T follicular helper cell (primary cell): ENCODE results near the gene BCL2L2.
"Not testable (repeated sequence)": the region's sequence is repeated elsewhere in the genome, so short reads cannot be mapped to it uniquely, and the experiment has no call there.

Experiments used
- DNase-seq: peaks from one replicate; pipeline ENCODE4 v3.0.0-alpha.2; 2020; ENCODE audit warnings: low read depth
- total RNA-seq, 2 experiments: gene quantifications; one replicate each; lab custom pipeline; 2026; lab: John Stamatoyannopoulos, UW

BCL2L2 gene, protein sequence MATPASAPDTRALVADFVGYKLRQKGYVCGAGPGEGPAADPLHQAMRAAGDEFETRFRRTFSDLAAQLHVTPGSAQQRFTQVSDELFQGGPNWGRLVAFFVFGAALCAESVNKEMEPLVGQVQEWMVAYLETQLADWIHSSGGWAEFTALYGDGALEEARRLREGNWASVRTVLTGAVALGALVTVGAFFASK
- total RNA-seq: 0.35 to 1.1 reads per million in 2 experiments

DNA sequence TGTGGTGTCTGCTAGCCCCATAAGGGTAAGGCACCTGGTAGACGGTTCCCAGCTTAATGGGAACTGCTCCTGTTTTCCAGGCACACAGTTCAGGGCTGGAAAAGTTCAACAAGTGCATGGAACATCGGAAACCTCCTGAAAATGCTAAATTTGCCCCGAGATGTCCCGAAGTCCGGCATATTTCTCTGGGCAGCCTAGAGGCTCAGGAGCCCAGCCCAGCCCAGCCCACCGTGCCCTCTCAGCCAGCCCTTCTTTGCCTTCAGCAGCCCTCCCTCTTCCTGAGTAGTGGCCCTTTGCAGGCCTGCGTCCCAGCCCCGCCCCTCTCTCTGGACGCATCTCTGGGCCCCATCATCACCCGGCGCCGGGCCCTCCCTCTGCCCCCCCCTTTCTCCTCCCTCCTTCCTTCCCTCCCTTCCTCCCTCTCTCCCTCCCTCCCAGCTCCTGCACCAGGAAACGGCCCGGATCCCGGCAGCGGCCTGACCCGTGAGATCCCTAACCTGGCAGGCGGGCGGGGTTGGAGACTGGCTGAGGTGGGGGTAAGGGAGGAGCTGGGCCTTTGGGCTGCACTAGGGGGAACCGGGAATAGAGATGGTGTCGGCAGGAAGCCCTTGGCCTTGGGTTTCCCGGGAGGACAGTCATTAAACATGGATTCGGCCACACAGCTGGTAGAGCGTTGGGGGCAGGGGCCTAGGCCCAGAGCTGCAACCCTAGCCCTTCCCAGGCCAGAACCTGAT lies at the start of gene BCL2L2:
BCL2L2 (plus strand) TSS at position 422 of the 734 bp plus-strand sequence. CDS start 935 bp downstream, outside the sequence.
- DNase-seq: no peak

DNA sequence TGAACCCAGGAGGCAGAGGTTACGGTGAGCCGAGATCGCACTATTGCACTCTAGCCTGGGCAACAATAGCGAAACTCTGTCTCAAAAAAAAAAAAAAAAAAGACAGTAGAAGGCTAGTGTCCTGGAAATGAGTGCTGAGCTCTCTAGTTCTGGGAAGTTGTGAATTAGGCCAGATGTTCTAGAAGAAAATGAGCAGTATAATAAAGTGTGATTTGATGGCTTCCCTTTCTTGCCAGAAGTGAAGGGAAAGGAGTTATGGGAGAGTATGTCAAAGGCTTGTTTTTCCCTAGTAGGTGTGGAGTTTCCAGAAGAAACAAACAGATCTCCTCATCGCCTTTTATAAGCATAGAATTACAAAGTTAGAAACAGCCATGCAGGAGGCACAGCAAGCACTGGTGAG lies 48.4 kb upstream of the BCL2L2 start:
- DNase-seq: no peak

DNA sequence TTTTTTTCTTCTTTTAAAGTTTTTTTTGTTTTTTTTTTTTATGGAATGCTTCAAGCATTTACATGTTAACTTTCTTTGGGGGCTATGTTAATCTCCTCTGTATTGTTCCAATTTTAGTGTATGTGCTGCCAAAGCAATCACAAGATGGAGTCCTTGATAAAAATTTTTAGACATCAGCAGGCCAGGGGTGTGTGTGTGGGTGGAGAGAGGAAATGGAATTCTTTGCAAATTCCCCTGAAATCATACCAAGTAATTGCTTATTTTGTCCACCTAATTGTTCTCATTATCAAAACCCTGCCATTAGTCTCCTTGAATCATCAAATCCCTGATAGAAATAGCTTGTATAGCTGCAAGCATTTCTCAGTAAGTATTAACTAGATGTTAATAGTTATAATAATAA lies 47.2 kb upstream of the BCL2L2 start:
- no peak for DNase-seq

DNA sequence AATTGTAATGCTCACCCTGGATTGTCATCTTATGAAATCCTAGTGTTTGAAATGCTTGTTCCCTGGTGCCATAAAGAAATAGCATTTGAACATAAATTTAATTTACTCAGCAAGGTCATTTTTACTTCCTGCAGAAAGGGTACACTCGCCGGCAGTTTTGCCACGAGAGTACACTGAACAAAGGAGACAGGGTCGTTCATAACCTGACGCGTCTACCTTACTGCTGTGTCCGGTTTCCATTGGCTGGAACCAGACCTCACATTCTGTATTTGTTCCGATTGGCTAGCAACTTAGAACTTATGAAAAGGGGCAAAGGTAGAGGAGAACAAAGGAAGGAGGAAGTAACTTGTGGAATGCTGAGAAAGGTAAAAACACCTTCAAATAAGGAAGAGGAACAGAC lies 45.8 kb upstream of the BCL2L2 start:
- not testable (repeated sequence) for DNase-seq

DNA sequence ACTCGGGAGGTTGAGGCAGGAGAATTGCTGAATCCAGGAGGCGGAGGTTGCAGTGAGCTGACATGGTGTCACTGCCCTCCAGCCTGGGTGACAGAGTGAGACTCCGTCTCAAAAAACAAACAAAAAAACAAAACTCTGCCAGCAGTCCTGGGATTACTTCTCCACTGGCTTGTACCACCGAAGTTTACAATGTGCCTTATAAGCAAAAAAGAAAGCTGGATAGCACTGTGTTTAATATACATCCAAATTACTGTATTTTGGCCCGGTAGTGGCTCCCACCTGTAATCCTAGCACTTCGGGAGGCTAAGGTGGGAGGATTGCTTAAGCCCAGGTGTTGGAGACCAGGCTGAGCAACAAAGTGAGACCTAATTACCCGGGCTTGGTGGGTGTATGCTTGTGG lies 37.4 kb upstream of the BCL2L2 start:
- no peak for DNase-seq

DNA sequence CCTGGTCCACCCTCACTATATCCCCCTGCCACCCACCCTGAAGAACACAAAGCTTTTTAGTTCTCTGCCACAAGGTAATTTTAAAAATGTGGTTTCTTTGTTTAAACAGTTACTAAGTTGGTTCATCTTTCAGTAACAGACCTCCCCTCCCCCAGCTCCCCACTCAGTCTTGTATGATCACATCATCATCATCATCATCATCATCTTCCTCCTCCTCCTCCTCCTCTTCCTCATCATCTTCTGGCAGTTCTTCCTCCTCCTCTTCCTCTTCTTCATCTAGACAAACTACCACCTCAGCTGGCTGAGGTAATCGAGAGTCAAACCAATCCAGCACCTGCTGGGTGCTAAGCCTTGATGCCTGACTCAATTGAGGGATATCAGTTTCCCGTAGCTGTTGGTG lies 31.2 kb upstream of the BCL2L2 start:
- no peak for DNase-seq

DNA sequence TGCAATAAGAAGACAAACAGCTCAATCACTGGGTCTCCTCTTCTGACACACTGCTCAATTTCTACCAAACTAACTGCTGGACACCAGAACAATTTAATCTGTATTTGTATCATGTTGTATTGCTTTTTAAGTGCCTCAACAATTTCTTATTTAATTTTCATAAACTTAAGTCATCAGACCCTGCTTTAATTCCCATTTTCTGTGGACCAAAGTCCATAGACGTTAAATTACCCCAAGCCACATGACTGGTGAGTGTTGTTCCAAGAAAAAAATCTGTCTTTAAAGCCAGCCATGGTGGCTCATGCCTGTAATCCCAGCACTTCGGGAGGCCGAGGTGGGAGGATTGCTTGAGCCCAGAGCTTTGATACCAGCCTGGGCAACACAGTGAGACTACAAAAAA lies 29.4 kb upstream of the BCL2L2 start:
- DNase-seq: no peak

DNA sequence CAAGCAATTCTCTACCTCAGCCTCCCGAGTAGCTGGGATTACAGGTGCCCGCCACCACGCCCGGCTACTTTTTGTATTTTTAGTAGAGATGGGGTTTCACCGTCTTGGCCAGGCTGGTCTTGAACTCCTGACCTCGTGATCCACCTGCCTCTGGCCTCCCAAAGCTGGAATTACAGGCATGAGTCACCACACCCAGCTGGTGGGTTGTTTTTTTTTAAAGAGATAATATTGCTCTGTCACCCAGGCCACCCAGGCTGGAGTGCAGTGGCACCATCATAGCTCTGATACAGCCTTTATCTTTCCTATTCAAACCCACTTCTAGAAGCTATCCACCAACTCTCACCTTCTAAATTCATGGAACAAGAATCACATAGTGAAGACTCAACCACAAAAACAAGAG lies 28.7 kb upstream of the BCL2L2 start:
- not testable (repeated sequence) for DNase-seq

DNA sequence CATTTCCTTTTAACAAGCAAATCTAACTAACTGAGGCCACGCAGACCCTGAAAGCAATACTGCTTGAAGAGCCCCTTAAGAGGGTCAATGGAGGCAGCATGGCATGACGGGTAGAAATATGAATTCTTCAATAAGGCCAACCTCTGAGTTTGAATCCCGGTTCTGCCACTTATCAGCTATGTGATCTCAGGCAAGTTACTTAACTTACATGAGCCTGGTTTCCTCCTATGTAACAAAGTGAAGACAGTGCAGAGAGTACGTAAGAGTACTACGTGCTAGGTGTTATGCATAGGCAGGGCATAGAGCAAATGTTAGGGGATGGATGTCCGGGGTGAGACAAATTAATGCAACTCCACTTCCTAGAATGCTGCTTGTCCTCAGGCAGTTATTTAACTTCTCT lies 25.4 kb upstream of the BCL2L2 start:
- DNase-seq: no peak

DNA sequence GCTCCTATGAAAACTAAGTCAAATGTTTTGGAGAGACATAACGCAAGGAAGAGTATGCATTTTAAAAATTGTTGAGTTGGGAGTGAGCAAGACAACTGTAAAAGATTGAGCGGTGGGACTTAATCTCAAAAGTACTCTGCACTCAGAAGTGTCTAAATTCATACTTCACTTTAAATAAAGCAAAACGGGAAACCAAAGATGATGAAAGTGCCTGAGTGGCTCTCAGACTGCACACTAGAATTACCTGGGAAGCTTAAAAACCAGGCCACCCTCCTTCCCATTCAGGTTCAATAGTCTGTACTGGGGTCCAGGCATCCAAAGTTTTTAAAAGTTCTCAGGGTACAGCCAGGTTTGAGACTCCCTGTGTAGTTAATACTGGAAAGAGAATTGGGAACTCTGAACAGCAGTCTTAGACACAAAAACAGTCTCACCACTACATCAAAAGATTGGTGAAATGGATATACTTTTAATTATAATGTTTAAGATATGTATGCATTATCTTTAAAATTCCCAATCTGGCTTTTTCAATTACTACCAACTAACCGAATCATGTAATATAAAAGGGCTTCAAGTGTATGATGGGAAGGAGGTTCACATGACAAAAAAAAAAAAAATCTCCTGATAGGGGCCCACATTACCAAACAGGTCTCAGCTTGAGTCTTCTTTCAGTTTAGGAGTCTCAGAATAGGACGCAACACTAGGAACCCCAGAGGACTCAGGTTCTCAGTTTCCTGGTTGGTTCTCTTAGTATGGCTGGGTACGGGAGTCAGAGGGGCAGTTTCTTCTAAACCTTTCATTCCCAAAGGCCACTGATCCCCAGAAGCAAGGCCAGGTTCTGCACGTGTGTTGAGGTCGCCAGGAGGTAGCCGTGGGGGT lies 21.7 kb upstream of the BCL2L2 start:
- DNase-seq: no peak

DNA sequence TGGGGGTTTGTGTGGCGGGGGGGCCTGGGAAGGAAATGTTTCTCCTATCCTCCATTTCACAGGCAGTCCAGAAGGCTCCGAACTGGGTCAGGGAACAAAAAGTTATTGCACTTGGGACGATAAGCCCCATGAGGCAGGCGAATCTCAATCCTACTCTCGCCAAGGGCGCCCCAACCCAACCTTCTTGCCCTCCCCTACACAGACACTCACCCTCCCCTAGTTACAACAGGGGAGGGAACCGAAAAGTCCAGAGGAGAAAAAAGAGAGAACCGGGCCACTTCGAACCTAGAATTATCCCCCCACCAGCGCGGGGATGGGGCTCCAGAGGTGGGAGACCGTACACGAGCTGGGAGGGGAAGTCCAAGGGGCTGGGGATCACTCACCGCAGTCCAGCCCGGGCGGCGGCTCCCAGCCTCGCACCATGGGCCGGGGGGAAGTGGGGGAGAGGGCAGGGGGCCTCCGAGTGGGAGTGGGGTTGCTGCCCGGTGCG lies 21.1 kb upstream of the BCL2L2 start:
- DNase-seq: no peak

DNA sequence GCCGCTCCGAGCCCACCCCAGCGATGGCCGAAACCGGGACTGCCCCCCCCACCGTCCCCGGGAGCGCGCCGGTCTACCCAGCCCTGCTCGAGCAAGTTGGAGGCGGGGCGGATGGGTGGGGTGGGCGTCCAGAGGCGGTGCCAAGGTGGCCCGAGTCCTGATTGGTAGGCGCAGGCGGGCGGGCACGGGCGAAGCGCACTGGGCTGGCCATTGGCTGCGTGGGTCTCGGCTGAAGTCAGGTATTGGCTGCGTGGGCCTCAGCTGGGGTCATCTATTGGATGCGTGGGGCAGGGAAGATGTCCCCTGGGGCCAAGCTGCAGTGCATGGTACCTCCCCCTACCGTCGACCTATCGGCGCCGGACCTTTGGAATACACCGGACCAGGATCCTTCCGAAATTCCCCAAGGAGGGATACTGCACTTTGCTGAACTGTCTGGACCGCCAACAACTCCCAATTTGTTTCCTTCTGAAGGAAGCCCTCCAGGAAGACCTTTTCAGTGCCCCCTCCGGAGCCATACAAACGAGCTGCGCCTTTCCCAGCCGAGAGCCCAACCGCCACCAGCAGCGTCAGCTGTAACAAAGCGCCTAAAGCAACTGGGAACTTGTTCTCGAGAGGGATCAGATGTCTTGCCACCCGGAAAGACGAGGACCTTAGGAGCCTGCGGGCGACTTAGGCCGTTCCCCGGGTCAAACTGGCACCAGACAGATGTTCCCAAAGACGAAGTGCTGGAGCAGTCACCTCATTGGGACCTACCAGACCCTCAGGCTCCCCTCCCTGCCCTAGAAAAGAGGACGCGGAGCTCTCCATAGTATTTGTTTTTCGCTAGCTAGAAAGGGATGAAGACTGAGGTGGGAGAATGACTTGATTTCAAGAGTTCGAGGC lies 20.4 kb upstream of the BCL2L2 start, which contains the start of gene HOMEZ:
HOMEZ (minus strand) TSS at position 113 of the 882 bp plus-strand sequence. CDS start 180 bp downstream, outside the sequence.
- peak; percentile 94 for DNase-seq

DNA sequence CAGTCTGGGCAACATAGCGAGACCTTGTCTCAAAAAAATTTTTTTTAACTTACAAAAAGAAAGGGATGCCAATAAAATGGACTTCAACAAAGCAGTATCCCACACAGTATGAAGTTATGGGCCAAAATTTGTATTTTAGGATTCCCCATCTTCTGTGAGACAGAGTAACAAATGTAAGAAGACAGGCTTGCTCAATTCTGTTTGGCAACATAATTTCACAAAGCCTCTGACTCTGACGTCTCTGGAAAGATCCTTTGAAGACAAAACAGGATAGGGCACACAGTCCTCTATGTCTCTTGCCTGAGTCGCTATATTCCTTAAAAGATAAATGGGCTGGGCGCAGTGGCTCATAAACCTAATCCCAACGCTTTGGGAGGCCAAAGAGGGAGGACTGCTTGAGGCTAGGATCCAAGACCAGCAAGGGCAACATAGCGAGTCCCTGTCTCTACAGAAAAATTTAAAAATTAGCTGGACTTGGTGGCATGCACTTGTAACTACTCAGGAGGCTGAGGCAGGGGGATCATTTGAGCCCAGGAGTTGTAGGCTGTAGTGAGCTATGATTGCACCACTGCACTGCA lies 19.6 kb upstream of the BCL2L2 start:
- no peak for DNase-seq

DNA sequence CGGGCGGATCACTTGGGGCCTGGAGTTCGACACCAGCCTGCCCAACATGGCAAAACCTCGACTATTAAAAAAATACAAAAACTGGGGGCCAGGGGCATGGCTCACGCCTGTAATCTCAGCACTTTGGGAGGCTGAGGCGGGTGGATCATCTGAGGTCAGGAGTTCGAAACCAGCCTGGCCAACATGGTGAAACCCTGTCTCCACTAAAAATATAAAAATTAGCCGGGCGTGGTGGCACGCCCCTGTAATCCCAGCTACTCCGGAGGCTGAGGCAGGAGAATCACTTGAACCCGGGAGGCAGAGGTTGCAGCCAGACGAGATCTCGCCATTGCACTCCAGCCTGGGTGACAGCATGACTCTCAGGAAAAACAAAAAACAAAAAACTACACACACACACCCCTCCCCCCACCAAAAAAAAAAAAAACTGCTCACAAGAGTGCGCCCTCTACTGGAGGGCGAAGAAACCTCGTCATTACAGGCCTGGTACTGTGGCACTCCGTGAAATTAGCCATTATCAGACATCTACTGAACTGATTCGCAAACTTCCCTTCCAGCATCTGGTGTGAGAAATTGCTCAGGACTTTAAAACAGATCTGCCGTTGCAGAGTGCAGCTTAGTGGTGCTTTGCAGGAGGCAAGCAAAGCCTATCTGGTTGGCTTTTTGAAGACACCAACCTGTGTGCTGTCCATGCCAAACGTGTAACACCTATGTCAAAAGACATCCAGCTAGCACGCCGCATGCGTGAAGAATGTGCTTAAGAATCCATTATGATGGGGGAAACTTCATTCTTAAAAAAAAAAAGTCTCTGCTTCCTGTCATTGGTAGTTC lies 11.7 kb upstream of the BCL2L2 start:
- peak; percentile 41 for DNase-seq

DNA sequence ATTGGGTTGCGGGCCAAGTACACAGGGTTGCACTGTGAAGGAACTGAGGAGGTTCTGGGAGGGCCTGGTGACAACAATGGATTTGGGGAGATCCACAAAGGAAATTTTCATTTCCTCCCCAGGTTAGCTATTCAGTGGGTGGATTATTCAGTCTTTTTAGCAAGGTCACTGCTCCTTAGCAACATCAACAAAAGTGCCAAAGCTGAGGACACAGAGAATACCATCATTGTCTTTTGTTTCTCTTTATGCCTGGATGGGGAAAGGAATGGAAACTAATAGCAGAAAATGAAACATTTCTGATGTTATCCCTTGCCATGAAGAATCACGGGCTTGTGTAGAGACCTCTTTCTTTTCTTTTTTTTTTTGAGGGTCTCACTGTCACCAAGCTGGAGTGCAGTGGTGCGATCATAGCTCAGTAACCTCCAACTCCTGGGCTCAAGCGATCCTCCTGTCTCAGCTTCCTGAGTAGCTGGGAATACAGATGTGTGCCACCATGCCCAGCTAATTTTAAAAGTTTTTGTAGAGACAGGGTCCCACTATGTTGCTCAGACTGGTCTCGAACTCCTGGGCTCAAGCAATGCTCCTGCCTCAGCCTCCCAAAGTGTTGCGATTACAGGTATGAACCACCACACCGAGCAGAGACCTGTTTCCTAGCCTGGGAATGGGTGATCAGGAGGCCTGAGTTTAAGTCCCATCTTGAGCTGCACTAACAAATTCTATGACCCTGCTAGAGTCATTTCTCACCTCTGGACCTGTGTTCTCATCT lies 10.4 kb upstream of the BCL2L2 start:
- DNase-seq: no peak

DNA sequence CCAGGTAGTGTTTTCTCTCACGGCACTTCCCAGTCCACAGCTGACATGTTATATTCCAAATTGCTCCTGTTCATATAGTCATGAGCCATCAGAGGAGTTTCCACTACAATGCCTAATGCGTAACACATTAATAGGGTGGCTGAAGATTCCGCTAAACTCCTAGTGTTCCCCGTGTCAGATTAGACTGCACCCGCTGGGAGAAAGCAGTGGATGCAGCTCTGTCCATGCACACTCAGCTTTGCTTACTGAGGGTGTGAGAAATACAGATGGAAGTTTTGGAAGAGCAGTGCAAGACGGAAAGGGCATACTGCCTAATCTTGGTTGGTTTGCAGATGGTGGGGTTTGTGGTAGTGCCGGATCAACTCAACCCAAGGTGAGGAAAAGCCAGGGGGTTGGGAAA lies 9.5 kb upstream of the BCL2L2 start:
- no peak for DNase-seq

DNA sequence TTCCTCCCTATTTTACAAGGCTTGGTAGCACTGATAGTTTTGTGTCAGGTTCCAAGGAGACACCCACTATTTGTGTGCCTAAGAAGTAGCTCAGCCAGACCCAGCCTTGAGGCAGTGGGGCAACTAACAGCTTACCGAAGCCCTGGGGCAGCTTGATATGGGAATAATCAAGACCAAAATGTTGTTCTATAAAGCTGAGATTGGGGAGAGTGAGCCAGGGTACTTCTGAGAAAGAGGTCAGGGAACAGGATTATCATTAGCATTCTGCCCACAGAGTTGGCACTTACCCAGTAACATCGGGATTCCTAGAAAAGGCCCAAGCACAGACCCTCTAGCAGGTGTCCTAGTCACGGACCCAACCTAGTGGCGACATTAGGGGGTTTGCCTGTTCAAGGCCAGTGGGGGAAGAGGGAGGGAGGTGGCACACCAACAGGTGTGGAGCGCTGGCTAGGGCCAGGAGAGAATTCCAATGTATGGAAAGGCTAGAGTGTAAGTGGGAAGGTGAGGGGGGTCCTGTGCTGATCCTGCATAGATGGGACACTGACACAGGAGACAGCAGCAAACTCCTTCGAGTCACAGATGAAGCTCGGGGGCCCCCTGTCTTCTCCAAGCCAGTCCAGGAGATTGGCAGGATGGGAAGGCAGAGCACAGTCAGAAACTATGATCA lies 8.9 kb upstream of the BCL2L2 start:
- no peak for DNase-seq

DNA sequence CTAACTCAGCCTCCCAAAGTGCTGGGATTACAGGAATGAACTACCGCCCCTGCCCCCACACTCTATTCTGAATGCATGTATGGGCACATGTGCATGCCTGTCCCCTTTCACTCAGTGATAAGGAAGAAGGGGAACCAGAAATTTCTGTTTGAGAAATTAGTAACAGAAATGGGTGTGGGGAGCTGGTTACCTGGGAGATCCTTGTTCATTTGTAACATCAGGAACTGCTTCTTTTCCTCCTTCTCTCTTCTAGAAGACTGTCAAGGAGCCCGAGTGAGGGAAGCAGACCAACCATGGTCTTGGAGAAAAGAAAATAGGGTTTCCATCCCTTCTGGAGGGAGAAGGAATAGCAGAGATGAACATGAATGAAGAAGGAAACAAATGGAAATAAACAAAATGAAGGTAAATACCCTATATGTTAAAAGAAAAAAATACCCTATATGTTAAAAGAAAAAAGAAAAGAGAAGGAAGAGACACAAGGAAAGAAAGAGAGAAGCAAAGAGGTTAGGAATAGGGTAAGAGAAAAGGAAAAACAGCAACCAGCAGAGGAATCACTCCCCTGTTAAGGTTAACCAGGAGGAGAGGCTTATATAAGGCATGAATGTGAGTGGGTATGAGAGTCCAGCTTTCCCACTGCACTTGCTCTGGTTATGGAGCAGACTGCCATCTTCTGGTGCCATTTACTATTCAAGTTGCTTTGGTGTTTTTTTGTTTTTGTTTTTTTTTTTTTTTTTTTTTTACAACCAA lies 7.2 kb upstream of the BCL2L2 start:
- no peak for DNase-seq
